Measurements from ENCODE around the gene ZNF43. TPM values are rescaled to one million over a fixed set of nuclear protein-coding genes. Genes with fewer than 3 reads are reported as not detected.
"Not testable (repeated sequence)": the region's sequence is repeated elsewhere in the genome, so short reads cannot be mapped to it uniquely, and the experiment has no call there.

The ZNF43 gene
- total and polyA plus RNA-seq, 8 donors: 3.6 to 13.3 (median 6.8) TPM

- peak; percentile 85 to 96 (median 92) for DNase-seq
- peaks cover 0 to 8% (median 0%) of the 10 kb centered on the region in 3 donors for H3K4me1 ChIP-seq
- peak; percentile 94 to 98 (median 97) for ATAC-seq
- H3K27ac ChIP-seq: peak within 1 kb of the TSS; percentile 79 to 87 (median 84)
- peak within 1 kb of the TSS; percentile 57 to 77 (median 73) for H3K4me3 ChIP-seq
- TF ChIP-seq CTCF (IDR thresholded peaks at IDR 0.05): no peak
- intact Hi-C loops (cut with DNase I): no loop called here
- no peaks in the 10 kb centered on the region for H3K27me3 ChIP-seq
- peaks cover 0 to 11% (median 0%) of the 10 kb centered on the region in 3 donors for H3K36me3 ChIP-seq
- no peaks in the 10 kb centered on the region for H3K9me3 ChIP-seq
- WGBS, 2 donors: 0% methylated on average over 35 of the region's 35 CpGs
- FAIRE-seq: peak; percentile 83
Observed at GRCh38 chr19:21767065-21767800, 68.7 kb downstream of the ZNF43 start, which contains the start of gene ZNF100. Gene ZNF100, minus strand, starts transcription at chr19:21767579. Its CDS starts 150 bp downstream, at chr19:21767429.

GRCh38 chr19:21766705-21767064 is 69.3 kb downstream of the ZNF43 start:
- intact Hi-C loops (cut with DNase I): not testable (repeated sequence)

GRCh38 chr19:21765151-21765550 is 70.8 kb downstream of the ZNF43 start:
- no peak overlapping the region for H3K27ac ChIP-seq
- no peak for ATAC-seq
- peaks cover 0 to 8% (median 0%) of the 10 kb centered on the region in 3 donors for H3K4me1 ChIP-seq
- DNase-seq: no peak
- intact Hi-C loops (cut with DNase I): no loop called here
- H3K27me3 ChIP-seq: no peaks in the 10 kb centered on the region
- no peak for FAIRE-seq
- H3K4me3 ChIP-seq: no peak overlapping the region
- H3K36me3 ChIP-seq: peaks cover 0 to 30% (median 0%) of the 10 kb centered on the region in 3 donors
- H3K9me3 ChIP-seq: no peaks in the 10 kb centered on the region
- no peak for TF ChIP-seq CTCF (IDR thresholded peaks at IDR 0.05)

More at GRCh38 chr19:21766705-21767064, 69.3 kb downstream of the ZNF43 start:
- not testable (repeated sequence) for H3K27me3 ChIP-seq, H3K9me3 ChIP-seq, FAIRE-seq, DNase-seq, H3K4me1 ChIP-seq
- peak overlapping the region; percentile 57 to 77 (median 73) for H3K4me3 ChIP-seq
- peaks cover 0 to 17% (median 0%) of the 10 kb centered on the region in 3 donors for H3K36me3 ChIP-seq
- ATAC-seq: peak; percentile 25 to 41 (median 30)
- H3K27ac ChIP-seq: peak overlapping the region; percentile 79 to 87 (median 84)
- 2% methylated on average over 19 of the region's 19 CpGs for WGBS, 2 donors

GRCh38 chr19:21761547-21761946 is 74.4 kb downstream of the ZNF43 start:
- intact Hi-C loops (cut with DNase I); H3K27ac ChIP-seq: not testable (repeated sequence)

GRCh38 chr19:21758296-21758695 is 77.7 kb downstream of the ZNF43 start:
- TF ChIP-seq CTCF (IDR thresholded peaks at IDR 0.05): no peak
- no peak overlapping the region for H3K4me3 ChIP-seq
- no peak overlapping the region for H3K27ac ChIP-seq
- no peak for DNase-seq
- no peak for ATAC-seq
- intact Hi-C loops (cut with DNase I): no loop called here
- no peaks in the 10 kb centered on the region for H3K4me1 ChIP-seq
- 91 to 92% methylated on average over 3 of the region's 3 CpGs for WGBS, 2 donors
- no peaks in the 10 kb centered on the region for H3K27me3 ChIP-seq
- H3K36me3 ChIP-seq: peaks cover 0 to 29% (median 0%) of the 10 kb centered on the region in 3 donors
- no peak for FAIRE-seq
- H3K9me3 ChIP-seq: no peaks in the 10 kb centered on the region

More at GRCh38 chr19:21761547-21761946, 74.4 kb downstream of the ZNF43 start:
- H3K4me3 ChIP-seq, H3K4me1 ChIP-seq, H3K9me3 ChIP-seq, H3K27me3 ChIP-seq, DNase-seq, FAIRE-seq, ATAC-seq: not testable (repeated sequence)
- WGBS, 2 donors: 48 to 68% methylated on average over 2 of the region's 2 CpGs
- H3K36me3 ChIP-seq: peaks cover 0 to 30% (median 0%) of the 10 kb centered on the region in 3 donors

GRCh38 chr19:21755555-21755954 is 80.4 kb downstream of the ZNF43 start:
- H3K4me1 ChIP-seq; DNase-seq; H3K27ac ChIP-seq; ATAC-seq; FAIRE-seq; H3K36me3 ChIP-seq; intact Hi-C loops (cut with DNase I); H3K9me3 ChIP-seq; H3K27me3 ChIP-seq; H3K4me3 ChIP-seq: not testable (repeated sequence)

Other genes with a start within 250 kb of the ZNF43 start
- 1 to 10 TPM; 3.9 to 7.6 (median 5.9) TPM for gene ZNF100, start 68.6 kb downstream of the ZNF43 start, total RNA-seq
- 1 to 10 TPM; 1.5 to 1.8 TPM for gene ZNF100, start 68.6 kb downstream of the ZNF43 start, polyA plus RNA-seq
- gene ZNF208, start 174.8 kb upstream of the ZNF43 start, total RNA-seq: 1 to 10 TPM; 1.5 to 2.8 (median 1.8) TPM
- 1 to 10 TPM; 1.1 to 1.4 TPM for gene ZNF208, start 174.8 kb upstream of the ZNF43 start, polyA plus RNA-seq
- 1 to 10 TPM in 5 of 6 donors, under 1 TPM in 1; 0.88 to 3.3 (median 1.2) TPM for gene ZNF257, start 216.3 kb upstream of the ZNF43 start, total RNA-seq
- gene ZNF257, start 216.3 kb upstream of the ZNF43 start, polyA plus RNA-seq: under 1 TPM; 0.65 to 0.70 TPM

Data from pancreas (tissue), 10 donors.